Motor neuron (in vitro differentiated cells): Measurements from ENCODE around the gene BLM. TPM values are rescaled to one million over a fixed set of nuclear protein-coding genes. Genes with fewer than 3 reads are reported as not detected.

Experiments
- ATAC-seq, 8 experiments: fragments of 200-7000 bp; cut with Tn5 transposase; replicated peaks in 6 of 8; 2 replicates each; pipeline ENCODE4 v1.8.0; 2021; ENCODE audit warnings: mild to moderate bottlenecking in 8 of 8, moderate library complexity in 8 of 8
- H3K27ac ChIP-seq, 2 donors: fragments of 250-450 bp; sonication (Bioruptor Pico); 2 replicates each; pipeline ENCODE4 v1.9.0; 2021; ENCODE audit warnings: antibody characterized with exemption in 2 of 2, mild to moderate bottlenecking in 2 of 2, moderate library complexity in 1 of 2
- H3K4me1 ChIP-seq, 2 donors: fragments of 250-450 bp; sonication (Bioruptor Pico); replicated peaks in 1 of 2; 2 replicates each; pipeline ENCODE4 v1.6.1; 2021; ENCODE audit warnings: antibody characterized with exemption in 2 of 2, mild to moderate bottlenecking in 2 of 2, moderate library complexity in 1 of 2
- H3K4me3 ChIP-seq, 5 donors: fragments of 250-450 bp; sonication (Bioruptor Pico); 2 replicates each; pipeline ENCODE4 v1.9.0; 2021; ENCODE audit warnings: antibody characterized with exemption in 5 of 5, mild to moderate bottlenecking in 5 of 5, moderate library complexity in 4 of 5
- WGBS, 10 experiments: fragments of 450-650 bp; shearing (Covaris generic); methylation state at CpG; one replicate each; pipeline ENCODE4 v1.0.0; 2022; 5-methylcytosine and 5-hydroxymethylcytosine counted together
- in situ Hi-C, 9 experiments: fragments of 400-800 bp; cut with MboI; loops; one replicate each; pipeline ENCODE4 v1.15.0; 2021; ENCODE audit warnings: low sequenced_read_pairs in 9 of 9, low pct_unique_long_range_greater_than_20kb in 2 of 9; ENCODE audit not compliant: unreplicated experiment in 9 of 9
- total RNA-seq, 8 experiments: library from RNA; unstranded; fragments of 300-600 nt; gene quantifications; 2 replicates each; pipeline versions ENCODE4 v1.2.3 to v1.2.4, GENCODE V29; 2022

The BLM gene
- total RNA-seq, 8 experiments from 2014 or later = 1.2 to 15.8 (median 4.2) TPM

DNA sequence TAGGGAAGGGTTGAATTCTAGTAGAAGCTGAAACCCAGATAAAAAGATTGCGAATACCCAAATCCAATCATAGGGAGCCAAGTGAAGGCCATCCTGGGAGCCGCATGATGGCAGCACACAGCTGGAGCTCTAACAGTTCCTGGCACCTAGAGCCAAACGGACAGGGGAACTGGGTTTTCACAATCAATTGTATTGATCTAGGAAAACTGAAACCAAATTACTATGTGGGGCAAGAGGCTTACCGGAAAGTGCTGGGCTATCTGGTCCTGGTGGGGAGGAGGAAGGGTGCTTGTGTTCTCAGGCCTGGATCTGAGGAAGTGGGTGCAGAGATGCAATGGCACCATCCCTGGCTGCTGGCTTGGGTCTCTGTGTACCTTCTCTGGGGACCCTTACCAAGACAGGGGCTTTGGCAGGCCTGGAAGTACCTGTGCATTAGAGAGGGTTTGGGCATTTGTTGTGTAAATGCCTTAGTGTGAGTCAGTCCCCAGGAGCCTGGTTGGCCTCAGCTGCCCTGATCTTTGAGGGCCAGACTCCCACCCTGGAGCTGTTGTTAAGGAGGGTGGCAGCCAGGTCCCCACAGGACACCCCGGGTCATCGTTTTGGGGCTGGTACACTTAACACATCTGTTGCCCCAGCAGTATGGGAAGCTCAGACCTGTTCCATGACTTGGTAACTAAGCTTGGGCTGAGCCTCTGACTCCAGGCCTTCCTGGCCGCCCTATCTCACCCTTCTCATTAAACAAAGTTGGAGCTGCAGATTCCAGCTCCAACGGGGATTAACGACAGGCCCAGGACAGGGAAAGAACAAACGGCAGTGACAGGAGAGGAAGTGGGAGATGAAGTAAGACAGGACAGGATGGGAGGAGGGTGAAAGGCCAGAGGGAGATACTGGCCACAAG is 142.3 kb downstream of the BLM start:
- WGBS, 10 experiments = 40 to 93% (median 67%) methylated on average over 1 to 4 of the region's 10 CpGs; no CpG with 5 or more reads in 2 of the 10 experiments
- H3K4me1 ChIP-seq = no peaks in the 10 kb centered on the region
- H3K4me3 ChIP-seq = no peak overlapping the region
- no peak for ATAC-seq
- in situ Hi-C loops = loop anchor here in 1 of 9 experiments (25.0 kb wide), 1 partner anchor 197 kb away; no protein-coding TSS in a partner anchor
- H3K27ac ChIP-seq = no peak overlapping the region

DNA sequence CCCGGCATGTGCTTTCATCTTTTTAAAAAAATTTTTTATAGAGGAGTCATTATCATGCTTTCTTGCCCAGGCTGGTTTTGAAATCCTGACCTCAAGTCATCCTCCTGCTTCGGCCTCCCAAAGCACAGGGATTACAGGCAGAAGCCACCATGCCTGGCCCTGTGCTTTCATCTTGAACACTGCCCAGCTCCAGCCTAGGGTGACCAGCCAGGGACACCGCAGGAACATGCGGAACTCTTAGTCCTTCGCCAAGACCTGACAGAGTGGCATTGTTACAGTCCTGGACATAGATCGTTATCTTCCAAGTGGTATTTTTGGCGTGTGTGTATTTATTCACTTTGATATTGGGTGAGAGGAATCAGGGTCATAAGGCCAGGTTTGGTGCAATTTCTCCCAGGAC is 143.3 kb downstream of the BLM start:
- ATAC-seq = no peak
- 78 to 100% (median 100%) methylated on average over 1 to 6 of the region's 7 CpGs; no CpG with 5 or more reads in 4 of the 10 experiments for WGBS, 10 experiments
- Histone ChIP-seq H3K4me3 (no peak overlapping the region), H3K4me1 (no peaks in the 10 kb centered on the region), H3K27ac (no peak overlapping the region)
- in situ Hi-C loops = loop anchor here in 1 of 9 experiments (25.0 kb wide), 1 partner anchor 198 kb away; no protein-coding TSS in a partner anchor

GRCh38 chr15:90860942-90861675 is 144.0 kb downstream of the BLM start:
- in situ Hi-C loops = loop anchor here in 1 of 9 experiments (25.0 kb wide), 1 partner anchor 199 kb away; no protein-coding TSS in a partner anchor
- Histone ChIP-seq H3K4me1 (no peaks in the 10 kb centered on the region), H3K27ac (no peak overlapping the region), H3K4me3 (no peak overlapping the region)
- peak in 6 of 8 experiments; percentile 20 to 90 (median 64) for ATAC-seq
- 20 to 94% (median 83%) methylated on average over 1 to 14 of the region's 14 CpGs for WGBS, 10 experiments

GRCh38 chr15:90862487-90862886 is 145.3 kb downstream of the BLM start:
- 78 to 100% (median 97%) methylated on average over 1 to 5 of the region's 6 CpGs; no CpG with 5 or more reads in 4 of the 10 experiments for whole genome bisulfite sequencing, 10 experiments
- ATAC-seq = no peak
- H3K27ac ChIP-seq = no peak overlapping the region
- in situ Hi-C loops = loop anchor here in 1 of 9 experiments (25.0 kb wide), 1 partner anchor 200 kb away; no protein-coding TSS in a partner anchor
- no peaks in the 10 kb centered on the region for H3K4me1 ChIP-seq
- no peak overlapping the region for H3K4me3 ChIP-seq

DNA sequence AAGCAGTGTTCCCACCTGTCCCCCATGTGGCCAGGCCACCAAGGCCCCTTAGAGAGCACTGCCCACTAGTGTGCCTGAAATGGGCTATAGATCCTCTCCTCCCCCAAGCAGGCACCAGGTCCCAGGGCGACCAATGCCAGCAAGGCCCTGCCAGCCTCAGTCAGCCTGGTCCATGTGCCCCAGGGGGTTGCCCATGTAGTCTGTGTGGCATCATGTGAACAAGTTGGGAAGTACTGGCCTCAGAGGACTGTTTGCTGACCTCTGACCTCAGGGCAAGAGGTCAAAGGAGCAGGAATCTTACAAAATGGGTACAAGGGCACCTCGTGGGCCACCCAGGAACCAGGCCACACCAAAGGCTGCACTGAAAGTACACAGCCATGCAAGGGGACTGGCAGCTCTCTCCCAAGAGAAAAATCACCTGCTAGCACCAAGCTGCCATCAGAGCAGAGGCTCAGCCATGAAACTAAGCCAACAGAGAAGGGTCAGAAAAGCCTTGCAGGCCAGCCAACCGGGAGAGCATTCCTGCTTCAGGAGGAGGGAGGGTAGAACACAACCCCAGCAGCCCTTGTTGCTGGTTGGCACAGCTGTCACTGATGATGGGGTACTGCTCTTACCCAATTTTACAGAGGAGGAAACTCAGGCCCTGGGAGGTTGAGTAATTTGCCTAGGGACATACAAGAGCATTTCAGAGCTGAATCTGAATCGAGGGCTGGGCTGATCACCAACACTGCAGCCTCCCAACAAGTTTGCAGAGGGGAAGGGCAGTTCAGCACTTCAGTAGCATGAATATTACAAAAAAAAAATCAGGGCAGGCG is 146.0 kb downstream of the BLM start:
- Histone ChIP-seq H3K27ac (no peak overlapping the region), H3K4me1 (no peaks in the 10 kb centered on the region), H3K4me3 (no peak overlapping the region)
- peak in 3 of 8 experiments; percentile 83 to 97 (median 96) for ATAC-seq
- in situ Hi-C loops = loop anchor here in 1 of 9 experiments (25.0 kb wide), 1 partner anchor 201 kb away; no protein-coding TSS in a partner anchor
- 0 to 100% (median 54%) methylated on average over 1 to 3 of the region's 5 CpGs; no CpG with 5 or more reads in 4 of the 10 experiments for WGBS, 10 experiments

GRCh38 chr15:90863987-90864386 is 146.8 kb downstream of the BLM start:
- in situ Hi-C loops = loop anchor here in 1 of 9 experiments (25.0 kb wide), 1 partner anchor 202 kb away; no protein-coding TSS in a partner anchor
- no peak overlapping the region for H3K4me3 ChIP-seq
- H3K4me1 ChIP-seq = peaks cover under 1% of the 10 kb centered on the region in 2 donors
- WGBS, 10 experiments = 43 to 100% (median 96%) methylated on average over 1 to 3 of the region's 4 CpGs; no CpG with 5 or more reads in 2 of the 10 experiments
- H3K27ac ChIP-seq = no peak overlapping the region
- ATAC-seq = no peak

- Histone ChIP-seq H3K4me3 (no peak overlapping the region), H3K27ac (no peak overlapping the region), H3K4me1 (peaks cover 4 to 6% of the 10 kb centered on the region in 2 donors)
- no peak for ATAC-seq
- 57 to 100% (median 93%) methylated on average over 1 to 4 of the region's 10 CpGs; no CpG with 5 or more reads in 6 of the 10 experiments for WGBS, 10 experiments
- in situ Hi-C loops = loop anchor here in 1 of 9 experiments (25.0 kb wide), 1 partner anchor 202 kb away; no protein-coding TSS in a partner anchor
Measured at GRCh38 chr15:90864507-90864906, 147.4 kb downstream of the BLM start.

DNA sequence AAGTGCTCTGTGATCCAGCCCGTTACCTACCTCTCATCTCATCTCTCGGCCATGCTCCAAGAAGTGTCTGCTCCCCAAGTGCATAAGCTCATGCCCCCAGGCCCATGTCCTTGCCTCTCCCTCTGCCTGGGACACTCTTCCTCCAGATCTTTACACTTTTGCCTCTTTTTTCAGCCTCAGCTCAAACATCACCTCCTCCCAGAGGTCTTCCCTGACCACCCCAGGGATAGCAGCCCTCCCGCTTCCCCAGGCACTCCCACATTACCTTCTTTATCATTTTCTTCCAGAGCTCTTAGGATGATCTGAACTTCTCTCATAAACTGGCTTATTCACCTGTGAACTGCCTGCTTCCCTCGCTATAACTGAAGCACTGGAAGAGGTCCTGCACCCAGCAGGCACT is 148.6 kb downstream of the BLM start:
- Histone ChIP-seq H3K27ac (no peak overlapping the region), H3K4me3 (no peak overlapping the region), H3K4me1 (peaks cover 4 to 15% of the 10 kb centered on the region in 2 donors)
- ATAC-seq = no peak
- in situ Hi-C loops = loop anchor here in 1 of 9 experiments (25.0 kb wide), 1 partner anchor 203 kb away; no protein-coding TSS in a partner anchor
- WGBS, 10 experiments = 27 to 100% (median 91%) methylated on average over 1 to 4 of the region's 4 CpGs; no CpG with 5 or more reads in 4 of the 10 experiments

Other genes with a start within 250 kb of the BLM start
- gene CRTC3, start 187.4 kb upstream of the BLM start, total RNA-seq = 10 to 100 TPM in 6 of 8 experiments, 1 to 10 TPM in 2; 8.1 to 33.1 (median 11.8) TPM
- gene FURIN, start 151.2 kb downstream of the BLM start, total RNA-seq = 10 to 100 TPM in 4 of 8 experiments, 1 to 10 TPM in 4; 4.6 to 32.3 (median 14.7) TPM
- gene FES, start 167.2 kb downstream of the BLM start, total RNA-seq = 1 to 10 TPM in 4 of 8 experiments, under 1 TPM in 4; 0.42 to 5.5 (median 1.3) TPM
- 10 to 100 TPM in 7 of 8 experiments, 1 to 10 TPM in 1; 7.7 to 37.7 (median 26.0) TPM for gene MAN2A2, start 186.0 kb downstream of the BLM start, total RNA-seq
- gene HDDC3, start 215.2 kb downstream of the BLM start, total RNA-seq = 10 to 100 TPM; 10.1 to 22.4 (median 13.6) TPM
- gene UNC45A, start 217.9 kb downstream of the BLM start, total RNA-seq = 10 to 100 TPM; 25.8 to 65.6 (median 35.1) TPM
- 10 to 100 TPM in 2 of 8 experiments, 1 to 10 TPM in 6; 5.7 to 16.8 (median 6.7) TPM for gene RCCD1, start 237.5 kb downstream of the BLM start, total RNA-seq